Left lobe of liver (tissue), 2 donors: ENCODE measurements around the gene RCOR1. TPM values are rescaled to one million over a fixed set of nuclear protein-coding genes. Genes with fewer than 3 reads are reported as not detected.
A peak's percentile ranks its signal among the peaks of the same experiment; 100 is the strongest.

ENCODE experiments used
- ATAC-seq: fragments of 200-7000 bp; cut with Tn5 transposase; one replicate; pipeline ENCODE4 v1.9.1; 2020; ENCODE audit warnings: mild to moderate bottlenecking, moderate library complexity
- DNase-seq: peaks from one replicate; pipeline ENCODE4 v3.0.0-alpha.2; 2020; ENCODE audit warnings: low spot score
- total RNA-seq: library from RNA; stranded (reverse); gene quantifications from one replicate; pipeline ENCODE4 v1.2.1, GENCODE V29; 2021
- donor health status: DM: no; HTN: no; CAD: no; lungs with moderate emphysema.
- donor health status: DM: no; HTN: yes; CAD: no.

RCOR1 gene
- total RNA-seq, 1 donor from 2014 or later: 8.9 TPM

- ATAC-seq (no peak), DNase-seq (no peak)
These were observed 107.1 kb downstream of the RCOR1 start for GRCh38 chr14:102699416-102700110.

- DNase-seq (no peak), ATAC-seq (no peak)
These were observed 116.0 kb downstream of the RCOR1 start for GRCh38 chr14:102708494-102708893.

GRCh38 chr14:102711207-102711606, 118.8 kb downstream of the RCOR1 start:
- no peak for ATAC-seq

GRCh38 chr14:102711946-102712345, 119.5 kb downstream of the RCOR1 start:
- DNase-seq: no peak

More at GRCh38 chr14:102711207-102711606, 118.8 kb downstream of the RCOR1 start:
- no peak for DNase-seq

GRCh38 chr14:102717276-102717675, 124.8 kb downstream of the RCOR1 start:
- DNase-seq: no peak
- ATAC-seq: no peak

More at GRCh38 chr14:102711946-102712345, 119.5 kb downstream of the RCOR1 start:
- no peak for ATAC-seq

- ATAC-seq: no peak
- no peak for DNase-seq
These were observed 130.2 kb downstream of the RCOR1 start for GRCh38 chr14:102722646-102723045.

GRCh38 chr14:102723650-102724049, 131.2 kb downstream of the RCOR1 start:
- no peak for DNase-seq

GRCh38 chr14:102726191-102726949, 133.9 kb downstream of the RCOR1 start:
- peak; percentile 92 for ATAC-seq

More at GRCh38 chr14:102723650-102724049, 131.2 kb downstream of the RCOR1 start:
- ATAC-seq: no peak

GRCh38 chr14:102727336-102728095, 135.1 kb downstream of the RCOR1 start:
- DNase-seq (no peak), ATAC-seq (no peak)

More at GRCh38 chr14:102726191-102726949, 133.9 kb downstream of the RCOR1 start:
- DNase-seq: no peak

GRCh38 chr14:102728501-102728900, 136.1 kb downstream of the RCOR1 start:
- DNase-seq (no peak), ATAC-seq (no peak)

GRCh38 chr14:102729268-102729667, 136.8 kb downstream of the RCOR1 start:
- no peak for ATAC-seq
- no peak for DNase-seq

- no peak for DNase-seq
- no peak for ATAC-seq
These were observed 137.4 kb downstream of the RCOR1 start for GRCh38 chr14:102729825-102730224.

GRCh38 chr14:102731101-102731870, 138.8 kb downstream of the RCOR1 start:
- ATAC-seq: peak; percentile 29
- no peak for DNase-seq

GRCh38 chr14:102731871-102732800, 139.7 kb downstream of the RCOR1 start:
- DNase-seq: no peak
- no peak for ATAC-seq

- no peak for ATAC-seq
- no peak for DNase-seq
These were observed 140.5 kb downstream of the RCOR1 start for GRCh38 chr14:102732924-102733323.

- DNase-seq: no peak
- no peak for ATAC-seq
These were observed 140.9 kb downstream of the RCOR1 start for GRCh38 chr14:102733326-102733725.

GRCh38 chr14:102734436-102734835, 142.0 kb downstream of the RCOR1 start:
- DNase-seq (no peak), ATAC-seq (no peak)

GRCh38 chr14:102736956-102737355, 144.5 kb downstream of the RCOR1 start:
- no peak for DNase-seq

More at GRCh38 chr14:102736956-102737355, 144.5 kb downstream of the RCOR1 start:
- ATAC-seq: no peak
